ENCODE measurements around the gene NCCRP1. TPM values are rescaled to one million over a fixed set of nuclear protein-coding genes. Genes with fewer than 3 reads are reported as not detected.

The NCCRP1 gene
- polyA plus RNA-seq, 1 of the 3 experiments (the other 2 are of a cell fraction), result not detected

GRCh38 chr19:39181500-39182173, 15.1 kb upstream of the NCCRP1 start:
- Histone ChIP-seq H3K36me3 (replicated peaks in 1 of 2; ENCODE audit: control insufficient read depth in 1 of 2, insufficient read depth in 2 of 2, low read length in 1 of 2) (peaks cover 4 to 19% of the 10 kb centered on the region in 2 experiments), H3K27ac (ENCODE audit: low read depth in 2 of 2, low read length in 1 of 2) (no peak overlapping the region), H3K4me1 (ENCODE audit: control insufficient read depth in 1 of 2, insufficient read depth in 2 of 2, low read depth in 1 of 2, low read length in 1 of 2) (no peaks in the 10 kb centered on the region; a peak in 1 of 4 replicates), H3K9ac (no peak overlapping the region), H3K79me2 (ENCODE audit: insufficient read depth) (no peaks in the 10 kb centered on the region), H4K20me1 (ENCODE audit: insufficient read depth) (no peaks in the 10 kb centered on the region), H3K27me3 (ENCODE audit: insufficient read depth) (no peaks in the 10 kb centered on the region), H3K4me3 (ENCODE audit: low read depth in 2 of 2, low read length in 1 of 2) (no peak overlapping the region), H3K4me2 (no peak overlapping the region), H3K9me3 (no peaks in the 10 kb centered on the region), H2AFZ (ENCODE audit: low read depth) (no peak overlapping the region), H3K9me2 (no peaks in the 10 kb centered on the region), H3F3A (replicated peaks; ENCODE audit: insufficient read depth) (no peaks in the 10 kb centered on the region)
- 95% methylated on average over 18 of the region's 21 CpGs for WGBS (ENCODE audit: low lambda C conversion rate)
- no peak for DNase-seq
- TF ChIP-seq MAX (IDR thresholded peaks at IDR 0.05; ENCODE audit: low read depth) (no peak), EP300 (IDR thresholded peaks at IDR 0.05; ENCODE audit: borderline replicate concordance in 1 of 2, low read depth in 1 of 2, low read length in 1 of 2) (no peak), RCOR1 (IDR thresholded peaks at IDR 0.05; ENCODE audit: low read length) (no peak), NRF1 (IDR thresholded peaks at IDR 0.05; ENCODE audit: low read depth, low read length) (no peak), USF1 (IDR thresholded peaks at IDR 0.05; ENCODE audit: borderline replicate concordance, low read depth) (no peak), TCF12 (IDR thresholded peaks at IDR 0.05) (no peak), FOXM1 (IDR thresholded peaks at IDR 0.05; ENCODE audit: low read depth) (no peak), SIN3A (IDR thresholded peaks at IDR 0.05; ENCODE audit: borderline replicate concordance, low read depth, low read length) (no peak), REST (IDR thresholded peaks at IDR 0.05; ENCODE audit: low read depth, low read length) (no peak), RFX5 (IDR thresholded peaks at IDR 0.05; ENCODE audit: low read length) (no peak), TEAD4 (IDR thresholded peaks at IDR 0.05; ENCODE audit: borderline replicate concordance, insufficient read depth) (no peak), FOSL2 (IDR thresholded peaks at IDR 0.05; ENCODE audit: borderline replicate concordance, low read depth) (no peak), ELF1 (IDR thresholded peaks at IDR 0.05) (no peak), POLR2AphosphoS5 (IDR thresholded peaks at IDR 0.05; ENCODE audit: low read depth, low read length) (no peak), RXRA (IDR thresholded peaks at IDR 0.05; ENCODE audit: borderline replicate concordance, low read depth) (no peak), CHD2 (IDR thresholded peaks at IDR 0.05; ENCODE audit: low read length, partially characterized antibody) (no peak), SMC3 (IDR thresholded peaks at IDR 0.05; ENCODE audit: low read depth, low read length) (no peak), ZBTB33 (IDR thresholded peaks at IDR 0.05; ENCODE audit: borderline replicate concordance, low read depth) (no peak), NFIC (IDR thresholded peaks at IDR 0.05; ENCODE audit: borderline replicate concordance) (no peak)
- ChIA-PET CTCF (interaction anchor here (0.8 to 1.3 kb wide), 3 partner anchors 10 to 59 kb away, joined by 3 to 4 read pairs (median 3); no protein-coding TSS in a partner anchor), POLR2A (no interaction called here)
